Kidney (tissue), 14 donors: ENCODE results near the gene CACNA1E. TPM values are rescaled to one million over a fixed set of nuclear protein-coding genes. Genes with fewer than 3 reads are reported as not detected.

Experiments
- DNase-seq, 5 donors: peaks; one replicate each; pipeline ENCODE4 v3.0.0-alpha.2; 2013 to 2020
- FAIRE-seq: peaks from 2 replicates; lab custom pipeline; 2012; peaks lifted over from hg19 to GRCh38; lab: Jason Lieb, UNC
- H3K27ac ChIP-seq, 2 donors: one replicate each; pipeline ENCODE4 v1.7.0; 2013; ENCODE audit warnings: low read depth in 2 of 2, low read length in 2 of 2, inconsistent platforms in 1 of 2
- H3K27me3 ChIP-seq: one replicate; pipeline ENCODE4 v1.7.1; 2013; ENCODE audit warnings: low read length, inconsistent platforms; ENCODE audit not compliant: control insufficient read depth, insufficient read depth
- H3K36me3 ChIP-seq, 3 donors: one replicate each; pipeline versions ENCODE4 v1.7.0 to v1.7.1; 2013; ENCODE audit warnings: low read length in 3 of 3, control low read depth in 1 of 3, inconsistent platforms in 1 of 3; ENCODE audit not compliant: insufficient read depth in 3 of 3, control insufficient read depth in 2 of 3
- H3K4me1 ChIP-seq, 3 donors: one replicate each; pipeline versions ENCODE4 v1.7.0 to v1.7.1; 2013; ENCODE audit warnings: low read length in 3 of 3, inconsistent platforms in 1 of 3, low read depth in 1 of 3; ENCODE audit not compliant: control insufficient read depth in 2 of 3, insufficient read depth in 2 of 3
- H3K4me3 ChIP-seq, 3 donors: one replicate each; pipeline versions ENCODE4 v1.7.0 to v1.8.1; 2013; ENCODE audit warnings: low read length in 3 of 3, control low read depth in 1 of 3, inconsistent platforms in 1 of 3
- H3K9ac ChIP-seq, 3 donors: one replicate each; pipeline versions ENCODE4 v1.7.0 to v1.7.1; 2013; ENCODE audit warnings: low read length in 3 of 3, control low read depth in 1 of 3, inconsistent platforms in 1 of 3
- H3K9me3 ChIP-seq, 3 donors: one replicate each; pipeline versions ENCODE4 v1.7.0 to v1.7.1; 2013; ENCODE audit warnings: low read length in 3 of 3, control low read depth in 1 of 3, inconsistent platforms in 1 of 3; ENCODE audit not compliant: control insufficient read depth in 2 of 3, insufficient read depth in 1 of 3
- intact Hi-C: fragments of 100-400 bp; cut with DNase I; formaldehyde crosslinking; loops from one replicate; pipeline ENCODE4 v1.11.1; 2022
- polyA plus RNA-seq: library from polyadenylated mRNA; stranded (reverse); fragments of 350-450 nt; fragmentation: Illumina TruSeq; extraction: RNeasy Lipid Tissue Mini Kit (QIAGEN cat#74804); gene quantifications from one replicate; pipeline ENCODE4 v1.2.3, GENCODE V29; 2014; ENCODE audit warnings: low read depth, low replicate concordance; ENCODE audit not compliant: insufficient read depth
- total RNA-seq: library from RNA; stranded (reverse); fragmentation: NEBNext Ultra II Directional; extraction: Animal tissue kit (Norgen Biotek cat#: 25700); gene quantifications from one replicate; pipeline ENCODE4 v1.2.1, GENCODE V29; 2021
- TF ChIP-seq, protein P1 (sequence below): IDR thresholded peaks from 3 replicates; pipeline ENCODE4 v1.5.1; 2012; ENCODE audit warnings: mild to moderate bottlenecking, moderate library complexity, borderline replicate concordance; ENCODE audit not compliant: insufficient read depth; ENCODE audit errors: extremely low read depth
- donor health status: control.
- donor health status: control.
- donor health status: control.
- donor health status: control.
- donor health status: control.
- donor health status: DM: yes; HTN: yes; CAD: no.
- donor health status: Normal renal cell carcinoma (clear cell type).

The CACNA1E gene
- total and polyA plus RNA-seq, 2 donors from 2014 or later, result 0.19 TPM

DNA sequence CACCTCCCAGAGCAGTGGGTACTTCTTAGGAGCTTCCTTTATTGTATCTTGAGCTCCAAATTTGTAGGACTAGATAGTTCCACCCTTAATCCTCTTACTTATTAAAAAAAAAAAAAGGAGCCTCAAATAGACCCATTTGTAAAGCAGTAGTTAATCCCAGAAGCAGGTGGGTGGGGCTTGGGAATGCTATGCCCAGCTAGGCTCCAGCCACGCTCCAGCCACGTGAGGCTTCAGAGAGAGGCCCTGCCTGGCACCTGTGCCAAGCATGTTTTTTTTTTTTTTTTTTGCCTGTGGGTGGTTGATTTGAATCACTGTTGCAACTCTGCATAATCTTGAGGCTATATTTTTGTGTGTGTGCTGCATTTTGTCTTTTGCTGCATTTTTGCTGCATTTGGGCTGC, 7.0 kb downstream of the CACNA1E start:
- DNase-seq, result no peak
- Histone ChIP-seq H3K9ac (no peak overlapping the region), H3K27me3 (peaks cover 14% of the 10 kb centered on the region), H3K4me1 (no peaks in the 10 kb centered on the region), H3K4me3 (no peak overlapping the region), H3K27ac (no peak overlapping the region), H3K36me3 (no peaks in the 10 kb centered on the region), H3K9me3 (no peaks in the 10 kb centered on the region)
- TF ChIP-seq, protein P1, sequence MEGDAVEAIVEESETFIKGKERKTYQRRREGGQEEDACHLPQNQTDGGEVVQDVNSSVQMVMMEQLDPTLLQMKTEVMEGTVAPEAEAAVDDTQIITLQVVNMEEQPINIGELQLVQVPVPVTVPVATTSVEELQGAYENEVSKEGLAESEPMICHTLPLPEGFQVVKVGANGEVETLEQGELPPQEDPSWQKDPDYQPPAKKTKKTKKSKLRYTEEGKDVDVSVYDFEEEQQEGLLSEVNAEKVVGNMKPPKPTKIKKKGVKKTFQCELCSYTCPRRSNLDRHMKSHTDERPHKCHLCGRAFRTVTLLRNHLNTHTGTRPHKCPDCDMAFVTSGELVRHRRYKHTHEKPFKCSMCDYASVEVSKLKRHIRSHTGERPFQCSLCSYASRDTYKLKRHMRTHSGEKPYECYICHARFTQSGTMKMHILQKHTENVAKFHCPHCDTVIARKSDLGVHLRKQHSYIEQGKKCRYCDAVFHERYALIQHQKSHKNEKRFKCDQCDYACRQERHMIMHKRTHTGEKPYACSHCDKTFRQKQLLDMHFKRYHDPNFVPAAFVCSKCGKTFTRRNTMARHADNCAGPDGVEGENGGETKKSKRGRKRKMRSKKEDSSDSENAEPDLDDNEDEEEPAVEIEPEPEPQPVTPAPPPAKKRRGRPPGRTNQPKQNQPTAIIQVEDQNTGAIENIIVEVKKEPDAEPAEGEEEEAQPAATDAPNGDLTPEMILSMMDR, result no peak
- FAIRE-seq, result no peak
- intact Hi-C loops, result no loop called here

DNA sequence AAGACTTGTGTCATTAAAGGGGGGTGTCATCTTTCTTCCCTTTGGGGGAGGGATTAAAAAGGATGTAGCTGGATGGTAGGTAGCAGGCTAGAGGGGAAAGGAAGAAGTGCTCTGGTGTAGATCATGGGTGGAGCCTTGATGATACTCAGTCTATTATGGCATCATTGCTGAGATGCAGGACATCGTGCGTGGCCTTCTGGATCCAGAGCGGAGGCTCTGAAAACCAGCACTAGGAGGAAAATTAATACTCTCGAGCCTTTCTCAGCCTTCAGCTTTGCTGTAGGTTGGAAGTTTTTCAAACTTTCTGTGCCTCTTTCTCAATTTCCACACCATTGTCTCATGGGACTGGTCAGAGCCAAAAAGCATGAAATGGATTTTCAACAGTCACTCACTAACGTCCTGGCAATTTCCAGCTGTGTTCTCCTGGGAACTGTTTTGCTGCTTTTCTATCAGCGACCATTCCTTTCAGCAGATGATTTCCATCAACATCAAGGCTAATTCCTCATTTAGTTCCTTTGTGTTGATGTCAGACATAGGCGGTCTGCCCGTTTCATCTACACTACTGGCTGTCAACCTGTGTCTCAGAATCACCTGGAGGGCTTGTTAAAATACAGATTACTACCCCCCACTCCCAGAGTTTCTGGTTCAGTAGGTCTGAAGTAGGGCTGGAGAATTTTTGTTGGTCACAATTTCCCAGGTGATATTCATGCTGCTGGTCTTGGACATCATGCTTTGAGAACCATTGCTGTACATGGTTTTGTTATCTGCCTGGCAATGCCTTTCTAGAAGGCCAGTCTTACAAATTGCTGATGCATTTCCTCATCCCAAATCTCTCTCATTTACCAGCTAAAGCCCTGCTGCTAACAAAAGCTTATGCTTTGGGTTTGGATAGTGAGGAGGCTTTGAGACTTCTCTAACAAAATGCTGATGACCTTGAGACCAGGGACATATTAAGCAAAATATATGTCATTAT, 7.7 kb downstream of the CACNA1E start:
- FAIRE-seq, result no peak
- DNase-seq, result peak in 2 of 5 donors; percentile 33 to 66
- no peaks in the 10 kb centered on the region for H3K36me3 ChIP-seq
- no peak overlapping the region for H3K4me3 ChIP-seq
- no peaks in the 10 kb centered on the region for H3K4me1 ChIP-seq
- peaks cover 10% of the 10 kb centered on the region for H3K27me3 ChIP-seq
- H3K9ac ChIP-seq, result no peak overlapping the region
- intact Hi-C loops, result no loop called here
- H3K27ac ChIP-seq, result no peak overlapping the region
- no peaks in the 10 kb centered on the region for H3K9me3 ChIP-seq
- TF ChIP-seq, protein P1, result no peak

DNA sequence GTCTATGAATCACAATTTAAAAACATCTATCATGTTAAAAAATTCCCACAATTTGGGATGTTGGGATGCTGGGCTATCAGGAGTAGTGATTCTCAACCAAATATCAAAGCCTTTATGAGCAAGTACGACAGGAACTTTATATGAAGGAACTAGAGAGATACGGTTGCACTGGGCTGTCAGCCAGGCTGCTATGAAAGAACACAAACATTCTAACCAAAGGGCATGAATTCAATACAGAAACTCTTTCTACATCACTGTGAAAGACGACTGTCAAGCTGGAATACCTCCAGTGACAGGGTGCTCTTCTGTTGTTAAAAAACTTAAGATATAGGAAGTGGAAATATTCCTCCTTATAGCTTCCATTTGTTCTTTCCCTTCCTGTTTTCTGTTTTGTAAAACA, 9.8 kb downstream of the CACNA1E start:
- Histone ChIP-seq H3K9ac (no peak overlapping the region), H3K4me3 (no peak overlapping the region), H3K27ac (no peak overlapping the region), H3K36me3 (no peaks in the 10 kb centered on the region), H3K27me3 (no peaks in the 10 kb centered on the region), H3K4me1 (no peaks in the 10 kb centered on the region), H3K9me3 (no peaks in the 10 kb centered on the region)
- intact Hi-C loops, result no loop called here
- FAIRE-seq (no peak), DNase-seq (no peak)
- TF ChIP-seq, protein P1, result no peak
